HepG2 (cell line): ENCODE data around the gene ATG4A. TPM values are rescaled to one million over a fixed set of nuclear protein-coding genes. Genes with fewer than 3 reads are reported as not detected.

Experiments used
- AHR ChIP-seq: IDR thresholded peaks from 2 replicates; pipeline ENCODE4 v1.6.1; 2018; ENCODE audit warnings: missing genetic modification reagents, missing compliant biosample characterization
- ERF ChIP-seq: IDR thresholded peaks from 2 replicates; pipeline ENCODE4 v1.6.1; 2018; ENCODE audit warnings: missing biosample characterization, missing genetic modification reagents
- FOXA1 ChIP-seq, 2 experiments: fragments of 450-650 bp in 1 of 2; sonication (generic) in 1 of 2; formaldehyde crosslinking in 1 of 2; IDR thresholded peaks; 2 replicates each; pipeline versions ENCODE4 v1.4.0 to v1.6.1; 2016 to 2020; ENCODE audit warnings: missing genetic modification reagents in 1 of 2
- FOXA3 ChIP-seq: IDR thresholded peaks from 2 replicates; pipeline ENCODE4 v1.6.1; 2016; ENCODE audit warnings: missing genetic modification reagents, missing compliant biosample characterization
- IRF2 ChIP-seq: IDR thresholded peaks from 2 replicates; pipeline ENCODE4 v1.6.1; 2018; ENCODE audit warnings: missing genetic modification reagents, missing compliant biosample characterization
- RXRB ChIP-seq: IDR thresholded peaks from 2 replicates; pipeline ENCODE4 v1.6.1; 2016; ENCODE audit warnings: borderline replicate concordance, missing genetic modification reagents, missing compliant biosample characterization
- SMAD3 ChIP-seq: sonication (generic); formaldehyde crosslinking; IDR thresholded peaks from 2 replicates; pipeline ENCODE4 v1.4.0; 2020; ENCODE audit warnings: missing genetic modification reagents
- SNAPC2 ChIP-seq: sonication (generic); formaldehyde crosslinking; IDR thresholded peaks from 2 replicates; pipeline ENCODE4 v1.8.1; 2022; ENCODE audit warnings: mild to moderate bottlenecking, missing genetic modification reagents
- ZBED4 ChIP-seq: sonication (generic); formaldehyde crosslinking; IDR thresholded peaks from 2 replicates; pipeline ENCODE4 v1.4.0; 2020; ENCODE audit warnings: missing genetic modification reagents, borderline replicate concordance
- ZHX1 ChIP-seq: sonication (generic); formaldehyde crosslinking; IDR thresholded peaks from 2 replicates; pipeline ENCODE4 v1.8.1; 2022; ENCODE audit warnings: low read depth, mild to moderate bottlenecking, missing genetic modification reagents
- ZNF777 ChIP-seq: sonication (generic); formaldehyde crosslinking; IDR thresholded peaks from 2 replicates; pipeline ENCODE4 v1.4.0; 2020; ENCODE audit warnings: missing genetic modification reagents
- polyA plus RNA-seq, 8 experiments: library from polyadenylated mRNA; depleted of rRNA in 3 of 8; stranded (reverse) in 7 of 8; unstranded in 1 of 8; fragments of >200 nt; fragmentation: Illumina TruSeq in 4 of 8; extraction: Trizol in 4 of 8; gene quantifications; 2 replicates each; pipeline versions ENCODE4 v1.2.1 to v1.2.3, GENCODE V29; 2011 to 2016; ENCODE audit warnings: low read depth in 4 of 8, missing spikeins in 1 of 8, mixed read lengths in 1 of 8; ENCODE audit not compliant: insufficient read depth in 1 of 8
- total RNA-seq, 5 experiments: library from RNA; depleted of rRNA; stranded (reverse); fragments of >200 nt; fragmentation: Illumina TruSeq; extraction: Trizol; gene quantifications; 2 replicates each; pipeline ENCODE4 v1.2.3, GENCODE V29; 2016; ENCODE audit warnings: low read depth in 1 of 5
- TF ChIP-seq, protein P1 (sequence below): sonication (generic); formaldehyde crosslinking; IDR thresholded peaks from 2 replicates; pipeline ENCODE4 v1.9.0; 2021; ENCODE audit warnings: missing genetic modification reagents, borderline replicate concordance

ATG4A gene
- total and polyA plus RNA-seq, 2 of the 13 experiments (the other 11 are each of a cell fraction or from before 2014, with no cell fraction given): 3.3 to 6.3 TPM

GRCh38 chrX:108134724-108135123 lies 43.1 kb downstream of the ATG4A start (continued):
- TF ChIP-seq ZHX1 (no peak), FOXA3 (CRISPR knock-in tag) (no peak), ERF (CRISPR knock-in tag) (no peak), SMAD3 (CRISPR knock-in tag) (no peak), ZNF777 (CRISPR knock-in tag) (no peak), SNAPC2 (CRISPR knock-in tag) (no peak), ZBED4 (CRISPR knock-in tag) (no peak), IRF2 (CRISPR knock-in tag) (no peak), FOXA1 (IDR thresholded peaks at IDR 0.05) (no peak), FOXA1 (CRISPR knock-in tag; IDR thresholded peaks at IDR 0.05) (no peak), AHR (CRISPR knock-in tag) (no peak), RXRB (CRISPR knock-in tag) (no peak)
- TF ChIP-seq, protein P1, sequence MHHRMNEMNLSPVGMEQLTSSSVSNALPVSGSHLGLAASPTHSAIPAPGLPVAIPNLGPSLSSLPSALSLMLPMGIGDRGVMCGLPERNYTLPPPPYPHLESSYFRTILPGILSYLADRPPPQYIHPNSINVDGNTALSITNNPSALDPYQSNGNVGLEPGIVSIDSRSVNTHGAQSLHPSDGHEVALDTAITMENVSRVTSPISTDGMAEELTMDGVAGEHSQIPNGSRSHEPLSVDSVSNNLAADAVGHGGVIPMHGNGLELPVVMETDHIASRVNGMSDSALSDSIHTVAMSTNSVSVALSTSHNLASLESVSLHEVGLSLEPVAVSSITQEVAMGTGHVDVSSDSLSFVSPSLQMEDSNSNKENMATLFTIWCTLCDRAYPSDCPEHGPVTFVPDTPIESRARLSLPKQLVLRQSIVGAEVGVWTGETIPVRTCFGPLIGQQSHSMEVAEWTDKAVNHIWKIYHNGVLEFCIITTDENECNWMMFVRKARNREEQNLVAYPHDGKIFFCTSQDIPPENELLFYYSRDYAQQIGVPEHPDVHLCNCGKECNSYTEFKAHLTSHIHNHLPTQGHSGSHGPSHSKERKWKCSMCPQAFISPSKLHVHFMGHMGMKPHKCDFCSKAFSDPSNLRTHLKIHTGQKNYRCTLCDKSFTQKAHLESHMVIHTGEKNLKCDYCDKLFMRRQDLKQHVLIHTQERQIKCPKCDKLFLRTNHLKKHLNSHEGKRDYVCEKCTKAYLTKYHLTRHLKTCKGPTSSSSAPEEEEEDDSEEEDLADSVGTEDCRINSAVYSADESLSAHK (CRISPR knock-in tag): no peak
